Ectodermal cell (in vitro differentiated cells): ENCODE results near the gene GOLPH3.
A peak's percentile ranks its signal among the peaks of the same experiment; 100 is the strongest.
"Not testable (repeated sequence)": the region's sequence is repeated elsewhere in the genome, so short reads cannot be mapped to it uniquely, and the experiment has no call there.

Source experiments
- H3K27ac ChIP-seq: 2 replicates; pipeline ENCODE4 v1.7.0; 2013; ENCODE audit warnings: mild to moderate bottlenecking, low read depth, low read length; ENCODE audit not compliant: insufficient read depth, poor library complexity, severe bottlenecking
- H3K27me3 ChIP-seq: 2 replicates; pipeline ENCODE4 v1.7.0; 2013; ENCODE audit warnings: mild to moderate bottlenecking, low read length; ENCODE audit not compliant: insufficient read depth, control insufficient read depth, poor library complexity, severe bottlenecking
- H3K36me3 ChIP-seq: one replicate; pipeline ENCODE4 v1.7.0; 2013; ENCODE audit warnings: low read length; ENCODE audit not compliant: control insufficient read depth, insufficient read depth
- H3K4me1 ChIP-seq: one replicate; pipeline ENCODE4 v1.7.0; 2013; ENCODE audit warnings: low read length; ENCODE audit not compliant: control insufficient read depth, insufficient read depth
- H3K4me3 ChIP-seq: 2 replicates; pipeline ENCODE4 v1.7.0; 2013; ENCODE audit warnings: low read depth, low read length, control low read depth; ENCODE audit not compliant: insufficient read depth
- H3K9me3 ChIP-seq: 2 replicates; pipeline ENCODE4 v1.7.0; 2013; ENCODE audit warnings: mild to moderate bottlenecking, low read length, moderate library complexity; ENCODE audit not compliant: control insufficient read depth
- WGBS, 2 experiments: methylation state at CpG; one replicate each; pipeline ENCODE4 v1.1.7; 2013; ENCODE audit warnings: missing lambda C conversion rate in 2 of 2; 5-methylcytosine and 5-hydroxymethylcytosine counted together

GOLPH3 gene

DNA sequence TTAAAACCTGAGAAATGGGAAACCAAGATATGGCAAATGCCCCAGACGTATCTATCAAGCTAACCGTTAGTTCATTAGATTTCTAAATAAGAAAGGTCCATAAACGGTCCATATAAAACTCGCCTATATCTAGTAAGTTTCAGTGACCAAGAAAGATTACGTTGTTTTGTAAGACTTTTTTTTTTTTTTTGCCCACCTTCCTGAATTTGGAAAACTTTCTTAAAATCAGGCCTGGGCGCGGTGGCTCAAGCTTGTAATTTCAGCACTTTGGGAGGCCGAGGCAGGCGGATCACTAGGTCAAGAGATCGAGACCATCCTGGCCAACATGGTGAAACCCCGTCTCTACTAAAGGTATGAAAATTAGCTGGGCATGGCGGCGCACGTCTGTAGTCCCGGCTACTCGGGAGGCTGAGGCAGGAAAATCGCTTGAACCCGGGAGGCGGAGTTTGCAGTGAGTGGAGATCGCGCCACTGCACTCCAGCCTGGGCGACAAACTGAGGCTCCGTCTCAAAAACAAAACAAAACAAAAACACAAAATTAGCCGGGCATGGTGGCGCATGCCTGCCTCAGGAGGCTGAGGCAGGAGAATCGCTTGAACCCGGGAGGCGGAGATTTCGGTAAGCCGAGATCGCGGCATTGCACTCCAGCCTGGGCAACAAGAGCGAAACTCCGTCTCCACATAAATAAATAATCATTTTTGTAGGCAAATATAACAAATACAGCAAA lies 1.8 kb downstream of the GOLPH3 start:
- H3K4me3 ChIP-seq, result peak overlapping the region; percentile 80
- not testable (repeated sequence) for H3K27ac ChIP-seq, H3K9me3 ChIP-seq, H3K27me3 ChIP-seq, H3K4me1 ChIP-seq
- H3K36me3 ChIP-seq, result peaks cover 12% of the 10 kb centered on the region
- whole genome bisulfite sequencing, 2 experiments, result 9 to 11% methylated on average over 32 to 34 of the region's 34 CpGs

DNA sequence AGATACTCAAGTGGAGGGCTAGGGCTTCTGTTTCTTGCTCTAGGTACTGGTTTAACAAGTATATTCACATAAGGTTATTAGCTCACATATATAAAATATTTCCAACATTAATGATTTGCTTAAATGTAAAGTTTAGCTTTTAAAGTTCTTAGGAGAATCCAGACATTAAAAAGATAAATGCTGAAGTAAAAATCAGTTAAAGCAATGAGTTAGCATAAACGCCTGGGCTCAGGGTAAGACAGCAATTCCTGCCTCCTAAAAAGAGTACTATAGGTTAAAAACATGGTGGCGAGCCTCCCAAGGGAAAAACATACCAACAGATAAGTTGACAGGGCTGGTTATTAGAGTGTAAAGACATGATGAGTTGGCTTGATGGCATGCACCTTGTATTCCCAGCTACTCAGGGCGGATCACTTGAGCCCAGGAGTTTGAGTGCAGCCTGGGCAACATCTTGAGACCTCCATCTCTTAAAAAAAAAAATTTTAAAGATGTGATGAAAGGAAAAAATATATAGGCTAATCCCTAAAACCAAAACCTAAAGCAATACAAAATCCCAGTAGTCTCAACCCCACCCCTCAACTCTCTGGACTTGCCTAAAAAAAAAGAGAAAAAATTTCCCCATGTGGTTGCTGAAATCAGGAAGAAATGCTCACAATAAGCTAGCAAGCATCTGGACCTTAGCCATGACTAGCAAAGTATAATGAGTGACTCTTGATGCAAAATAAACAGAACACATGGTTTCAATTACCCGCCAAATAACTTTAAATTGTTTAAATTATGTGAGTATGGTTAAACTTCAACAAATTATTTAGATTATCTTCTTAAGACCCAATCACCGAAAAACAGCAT lies 3.6 kb downstream of the GOLPH3 start:
- Histone ChIP-seq H3K4me3 (no peak overlapping the region), H3K27ac (no peak overlapping the region), H3K36me3 (peaks cover 17% of the 10 kb centered on the region), H3K27me3 (no peaks in the 10 kb centered on the region), H3K9me3 (no peaks in the 10 kb centered on the region), H3K4me1 (no peaks in the 10 kb centered on the region)
- 89 to 92% methylated on average over 4 of the region's 5 CpGs for WGBS, 2 experiments

GRCh38 chr5:32168460-32169033 lies 5.6 kb downstream of the GOLPH3 start:
- H3K36me3 ChIP-seq, result peaks cover 17% of the 10 kb centered on the region
- no peaks in the 10 kb centered on the region for H3K4me1 ChIP-seq
- no peak overlapping the region for H3K27ac ChIP-seq
- H3K27me3 ChIP-seq, result no peaks in the 10 kb centered on the region
- no peak overlapping the region for H3K4me3 ChIP-seq
- H3K9me3 ChIP-seq, result no peaks in the 10 kb centered on the region
- 90 to 97% methylated on average over 9 of the region's 9 CpGs for WGBS, 2 experiments

- H3K9me3 ChIP-seq, result no peaks in the 10 kb centered on the region
- H3K27me3 ChIP-seq, result no peaks in the 10 kb centered on the region
- H3K27ac ChIP-seq, result no peak overlapping the region
- peaks cover 17% of the 10 kb centered on the region for H3K36me3 ChIP-seq
- WGBS, 2 experiments, result 87 to 88% methylated on average over 2 to 3 of the region's 3 CpGs
- H3K4me1 ChIP-seq, result no peaks in the 10 kb centered on the region
- H3K4me3 ChIP-seq, result no peak overlapping the region
Measured at GRCh38 chr5:32165597-32165996, 8.5 kb downstream of the GOLPH3 start.

DNA sequence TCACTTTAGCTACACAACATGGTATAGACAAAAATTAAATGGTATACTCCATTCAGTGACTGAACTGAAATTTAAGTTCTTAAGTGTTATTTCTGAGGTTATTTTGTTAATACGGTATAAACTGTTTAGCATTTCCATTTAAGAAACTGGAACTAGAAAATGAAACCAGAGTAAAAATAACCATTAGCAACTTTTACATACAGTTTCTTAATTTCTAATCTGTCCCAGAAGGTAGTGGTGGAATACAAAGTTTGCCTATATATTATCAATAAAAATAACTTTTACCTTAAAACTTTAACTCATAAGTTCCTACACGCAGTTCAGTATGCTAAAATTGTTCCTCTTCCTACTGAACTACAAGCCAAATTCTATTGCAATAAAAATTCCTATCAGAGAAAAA lies 10.3 kb downstream of the GOLPH3 start:
- H3K27me3 ChIP-seq, result no peaks in the 10 kb centered on the region
- H3K4me1 ChIP-seq, result no peaks in the 10 kb centered on the region
- peaks cover 12% of the 10 kb centered on the region for H3K36me3 ChIP-seq
- WGBS, 2 experiments, result 89 to 92% methylated on average over 1 to 2 of the region's 2 CpGs
- H3K4me3 ChIP-seq, result no peak overlapping the region
- no peaks in the 10 kb centered on the region for H3K9me3 ChIP-seq
- no peak overlapping the region for H3K27ac ChIP-seq

- Histone ChIP-seq H3K4me3 (no peak overlapping the region), H3K9me3 (no peaks in the 10 kb centered on the region), H3K4me1 (no peaks in the 10 kb centered on the region), H3K27ac (no peak overlapping the region), H3K27me3 (no peaks in the 10 kb centered on the region), H3K36me3 (peaks cover 5% of the 10 kb centered on the region)
- 95 to 99% methylated on average over 5 of the region's 5 CpGs for WGBS, 2 experiments
Measured at GRCh38 chr5:32163053-32163452, 11.1 kb downstream of the GOLPH3 start.

- no peak overlapping the region for H3K4me3 ChIP-seq
- H3K27ac ChIP-seq, result no peak overlapping the region
- H3K36me3 ChIP-seq, result no peaks in the 10 kb centered on the region
- no peaks in the 10 kb centered on the region for H3K9me3 ChIP-seq
- no peaks in the 10 kb centered on the region for H3K27me3 ChIP-seq
- H3K4me1 ChIP-seq, result no peaks in the 10 kb centered on the region
- 100% methylated on average over 1 of the region's 1 CpG for WGBS, 2 experiments
Measured at GRCh38 chr5:32160228-32160627, 13.9 kb downstream of the GOLPH3 start.

- 91 to 100% methylated on average over 1 to 2 of the region's 2 CpGs for WGBS, 2 experiments
Measured at GRCh38 chr5:32159328-32160072, 14.6 kb downstream of the GOLPH3 start.

DNA sequence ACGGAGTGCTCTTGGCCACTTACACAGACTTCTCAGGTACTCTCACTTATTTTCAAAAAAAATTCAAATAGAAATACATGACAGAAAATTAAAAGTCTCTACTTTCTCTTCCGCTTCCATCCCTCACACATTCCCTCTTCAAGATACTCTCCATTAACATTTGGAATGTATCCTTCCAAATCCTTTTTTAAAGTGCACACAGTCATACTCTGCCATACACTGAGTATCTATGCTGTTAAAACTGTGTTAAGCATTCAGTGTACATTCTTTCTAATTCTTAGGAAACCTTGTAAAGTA lies 15.5 kb downstream of the GOLPH3 start:
- Histone ChIP-seq H3K27ac (no peak overlapping the region), H3K9me3 (no peaks in the 10 kb centered on the region), H3K4me1 (no peaks in the 10 kb centered on the region), H3K36me3 (no peaks in the 10 kb centered on the region), H3K27me3 (no peaks in the 10 kb centered on the region), H3K4me3 (no peak overlapping the region)
- WGBS, 2 experiments, result 71 to 75% methylated on average over 2 of the region's 2 CpGs

More at GRCh38 chr5:32159328-32160072, 14.6 kb downstream of the GOLPH3 start:
- Histone ChIP-seq H3K36me3 (no peaks in the 10 kb centered on the region), H3K27me3 (no peaks in the 10 kb centered on the region), H3K27ac (no peak overlapping the region), H3K4me3 (no peak overlapping the region), H3K9me3 (no peaks in the 10 kb centered on the region), H3K4me1 (no peaks in the 10 kb centered on the region)

GRCh38 chr5:32157078-32157477 lies 17.0 kb downstream of the GOLPH3 start:
- no peak overlapping the region for H3K4me3 ChIP-seq
- no peaks in the 10 kb centered on the region for H3K4me1 ChIP-seq
- no peaks in the 10 kb centered on the region for H3K27me3 ChIP-seq
- no peaks in the 10 kb centered on the region for H3K36me3 ChIP-seq
- WGBS, 2 experiments, result 90 to 95% methylated on average over 4 of the region's 4 CpGs
- no peak overlapping the region for H3K27ac ChIP-seq
- H3K9me3 ChIP-seq, result no peaks in the 10 kb centered on the region
